ENCODE data around the gene PAPPA2.

The PAPPA2 gene

GRCh38 chr1:176767714-176768136 lies 304.8 kb downstream of the PAPPA2 start:
- DNase-seq (ENCODE audit: low read depth), result no peak

GRCh38 chr1:176768532-176768931 lies 305.6 kb downstream of the PAPPA2 start:
- no peak for DNase-seq (ENCODE audit: low read depth)

- no peak for DNase-seq (ENCODE audit: low read depth)
Observed at GRCh38 chr1:176770066-176770465, 307.1 kb downstream of the PAPPA2 start.

DNA sequence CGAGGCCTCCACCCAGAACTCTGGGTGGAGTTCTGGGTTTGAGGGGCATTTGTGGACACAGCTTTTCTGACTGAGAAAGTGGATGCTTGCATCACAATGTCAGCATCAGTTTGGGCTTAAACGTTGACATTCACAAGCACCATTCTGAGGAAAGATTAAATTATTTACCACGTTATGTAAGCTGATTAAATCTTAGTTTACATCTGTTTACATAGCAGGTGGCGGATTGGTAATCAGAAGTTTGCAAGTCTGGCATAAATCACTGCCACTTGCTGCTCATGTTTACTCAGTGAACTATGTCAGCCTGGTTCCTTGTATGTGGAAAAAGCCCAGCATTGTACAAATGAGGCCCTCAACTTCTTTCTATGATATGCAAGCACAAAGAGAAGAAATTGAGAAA lies 310.1 kb downstream of the PAPPA2 start:
- DNase-seq (ENCODE audit: low read depth), result no peak

GRCh38 chr1:176774224-176774623 lies 311.2 kb downstream of the PAPPA2 start:
- no peak for DNase-seq (ENCODE audit: low read depth)

GRCh38 chr1:176775378-176775777 lies 312.4 kb downstream of the PAPPA2 start:
- no peak for DNase-seq (ENCODE audit: low read depth)

GRCh38 chr1:176775996-176776395 lies 313.0 kb downstream of the PAPPA2 start:
- no peak for DNase-seq (ENCODE audit: low read depth)

GRCh38 chr1:176778056-176778455 lies 315.1 kb downstream of the PAPPA2 start:
- no peak for DNase-seq (ENCODE audit: low read depth)

DNA sequence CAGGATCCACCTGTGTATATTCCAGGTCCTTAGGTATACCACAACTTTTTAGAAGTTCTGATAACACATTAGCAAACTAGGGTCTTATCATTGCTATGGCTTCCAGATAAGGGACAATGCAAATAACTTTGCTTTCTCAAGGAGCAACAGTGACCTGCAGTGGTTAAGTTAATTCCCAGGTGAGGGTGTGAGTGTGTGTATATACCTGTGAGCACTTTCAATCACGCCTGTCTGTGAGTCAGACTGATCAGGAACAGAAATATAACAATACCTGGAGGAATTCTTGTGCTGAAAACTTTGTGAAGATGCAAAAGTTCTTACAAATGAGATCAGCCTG lies 317.0 kb downstream of the PAPPA2 start:
- no peak for DNase-seq (ENCODE audit: low read depth)

DNA sequence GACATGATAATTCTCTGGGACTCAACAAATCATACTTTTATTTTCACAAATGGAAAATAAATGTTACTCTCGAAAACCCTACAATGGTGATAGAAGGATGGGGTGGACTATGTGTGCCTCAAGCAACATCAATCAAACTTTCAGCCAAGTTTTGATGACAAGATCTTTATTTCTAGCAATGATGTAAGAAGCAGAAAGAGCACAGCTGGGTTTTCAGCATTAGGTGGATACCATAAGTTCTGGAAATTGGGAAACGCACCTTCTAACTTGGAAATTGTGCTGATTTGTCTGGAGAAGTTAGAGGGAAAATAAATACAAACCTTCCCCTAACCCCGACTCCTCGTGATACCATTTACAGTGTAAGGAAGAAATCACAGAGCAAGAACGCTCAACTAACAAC lies 320.3 kb downstream of the PAPPA2 start:
- DNase-seq (ENCODE audit: low read depth), result no peak

DNA sequence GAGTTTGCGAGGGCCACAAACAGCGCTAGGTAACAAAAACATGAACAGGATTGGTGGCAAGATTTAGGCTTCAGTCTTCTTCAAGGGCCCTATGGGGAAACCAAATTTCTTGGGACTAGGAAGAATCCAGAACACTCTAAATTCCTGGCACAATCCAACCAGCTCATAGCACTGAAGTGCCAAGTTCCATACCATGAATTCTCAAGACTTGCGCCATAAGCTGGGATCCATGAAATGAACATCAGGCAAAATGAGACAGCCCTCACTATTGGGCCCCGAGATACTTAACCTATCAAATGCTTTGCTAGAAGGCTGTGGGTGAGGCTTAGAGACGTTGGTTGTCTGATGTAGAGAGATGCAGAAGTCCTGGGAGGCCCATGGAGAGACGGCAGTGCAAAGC lies 322.1 kb downstream of the PAPPA2 start:
- DNase-seq (ENCODE audit: low read depth), result no peak

DNA sequence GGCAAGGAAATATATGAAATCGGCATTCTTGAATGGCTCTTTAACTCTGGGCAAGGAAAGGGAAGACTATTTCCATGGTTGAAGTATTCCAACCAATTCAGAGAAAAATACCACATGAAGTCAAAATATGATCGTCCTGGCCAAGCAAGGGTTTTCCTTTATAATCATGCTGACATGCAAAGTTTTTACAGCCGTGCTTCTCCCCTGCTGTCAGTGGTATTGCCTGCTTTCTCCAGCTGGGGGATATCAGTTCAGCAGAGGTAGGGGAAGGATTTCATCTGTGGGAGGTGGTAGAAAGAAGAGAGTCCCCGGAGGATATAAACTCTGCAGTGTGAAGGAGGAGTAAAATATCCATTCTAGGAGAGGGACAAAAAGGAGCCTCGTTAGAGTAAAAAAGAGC lies 322.8 kb downstream of the PAPPA2 start:
- DNase-seq (ENCODE audit: low read depth), result no peak

GRCh38 chr1:176786274-176786673 lies 323.3 kb downstream of the PAPPA2 start:
- no peak for DNase-seq (ENCODE audit: low read depth)

DNA sequence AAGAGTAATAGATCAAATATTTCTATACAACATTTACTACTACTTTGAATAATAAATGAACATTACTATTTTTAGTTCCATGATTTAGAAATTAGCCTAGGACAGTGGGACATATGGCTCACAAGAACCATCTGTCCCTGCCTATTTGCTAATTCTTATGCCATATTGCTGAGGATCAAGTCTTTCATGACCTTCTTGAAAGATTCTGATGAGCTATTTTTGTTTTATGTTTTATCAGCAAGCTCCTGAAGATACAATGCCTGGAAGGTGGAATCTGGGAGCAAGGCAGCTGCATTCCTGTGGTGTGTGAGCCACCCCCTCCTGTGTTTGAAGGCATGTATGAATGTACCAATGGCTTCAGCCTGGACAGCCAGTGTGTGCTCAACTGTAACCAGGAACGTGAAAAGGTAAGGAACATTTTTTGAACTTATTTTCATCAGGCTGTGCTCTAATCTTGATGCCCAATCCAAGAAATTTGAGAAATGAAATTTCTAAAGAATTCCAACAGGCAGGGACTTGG lies 326.7 kb downstream of the PAPPA2 start:
- no peak for DNase-seq (ENCODE audit: low read depth)

DNA sequence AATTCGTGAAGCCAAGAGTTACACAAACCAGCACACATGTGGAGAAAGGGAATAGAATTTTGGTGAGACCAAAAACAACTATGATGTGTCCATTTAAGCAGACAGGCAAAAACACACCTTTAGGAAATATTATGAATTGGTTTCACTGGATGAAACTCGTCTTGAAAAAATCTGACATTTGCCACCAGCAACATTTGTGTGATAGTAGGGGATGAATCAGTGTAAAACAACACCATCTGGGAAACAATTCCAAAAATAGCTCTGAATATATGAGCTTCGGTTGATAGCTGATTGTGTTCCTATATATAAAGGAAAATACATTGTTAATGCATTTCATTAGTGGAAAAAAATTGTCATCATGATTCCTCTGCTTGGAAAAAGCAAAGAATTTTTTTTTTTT lies 327.8 kb downstream of the PAPPA2 start:
- DNase-seq (ENCODE audit: low read depth), result no peak

DNA sequence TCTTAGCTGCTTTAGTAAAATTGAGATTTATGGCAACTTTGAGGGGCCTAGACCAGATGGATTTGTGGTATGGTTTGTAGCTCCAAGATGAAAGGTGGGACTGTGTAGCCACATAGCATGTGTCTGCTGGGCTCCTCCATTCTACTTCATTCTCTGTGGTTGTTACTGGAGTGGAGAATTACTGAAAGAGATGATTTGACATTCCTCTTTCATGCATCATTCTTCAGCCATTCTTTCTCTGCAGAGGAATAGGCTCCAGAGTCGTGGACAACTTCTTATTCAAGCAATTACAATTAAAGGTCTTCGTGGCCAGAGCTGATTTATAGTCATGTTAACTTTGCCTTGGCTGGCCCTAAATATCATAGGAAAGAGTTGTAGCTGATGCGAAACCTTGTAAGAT lies 328.9 kb downstream of the PAPPA2 start:
- no peak for DNase-seq (ENCODE audit: low read depth)

- DNase-seq (ENCODE audit: low read depth), result no peak
Observed at GRCh38 chr1:176794897-176795508, 332.0 kb downstream of the PAPPA2 start.

DNA sequence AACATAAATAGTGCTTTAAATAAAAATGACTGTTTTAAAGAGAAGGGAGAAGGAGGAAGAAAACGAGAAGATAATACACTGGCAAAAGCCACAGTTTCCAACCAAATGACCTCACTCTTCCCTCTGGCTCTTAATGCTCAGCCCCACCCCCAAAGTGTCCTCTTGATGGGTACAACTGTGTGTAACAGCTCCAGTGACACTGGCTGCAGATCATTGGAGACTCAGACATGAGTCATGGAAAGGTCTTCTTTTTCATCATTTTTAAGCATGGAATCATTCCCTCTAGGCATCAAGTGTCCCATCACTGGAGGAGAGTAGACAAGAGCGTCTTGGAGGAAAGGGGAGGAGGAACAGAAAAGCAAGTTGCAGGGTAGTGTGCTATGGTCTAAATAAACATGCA lies 333.0 kb downstream of the PAPPA2 start:
- no peak for DNase-seq (ENCODE audit: low read depth)

GRCh38 chr1:176796583-176796982 lies 333.6 kb downstream of the PAPPA2 start:
- DNase-seq (ENCODE audit: low read depth), result no peak

DNA sequence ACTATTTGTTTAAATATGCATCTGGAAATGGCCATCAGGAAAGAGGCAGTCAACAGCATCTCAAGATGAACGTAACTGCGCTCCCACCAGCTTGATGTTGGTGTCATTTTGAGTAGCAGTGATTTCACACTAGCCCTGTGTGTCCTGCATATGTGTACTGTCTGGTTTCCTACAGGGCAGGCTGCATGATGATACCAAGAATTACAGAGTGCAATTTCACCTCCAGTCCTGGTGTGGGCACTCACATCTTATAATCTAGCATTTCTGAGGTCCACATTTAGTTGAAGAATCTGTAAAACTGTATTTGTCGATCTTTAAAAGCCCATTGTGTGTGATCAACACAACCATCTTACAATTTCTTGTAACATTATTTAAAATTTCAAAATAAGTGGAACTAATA lies 336.4 kb downstream of the PAPPA2 start:
- DNase-seq (ENCODE audit: low read depth), result no peak

- DNase-seq (ENCODE audit: low read depth), result no peak
Observed at GRCh38 chr1:176800978-176801513, 338.1 kb downstream of the PAPPA2 start.

DNA sequence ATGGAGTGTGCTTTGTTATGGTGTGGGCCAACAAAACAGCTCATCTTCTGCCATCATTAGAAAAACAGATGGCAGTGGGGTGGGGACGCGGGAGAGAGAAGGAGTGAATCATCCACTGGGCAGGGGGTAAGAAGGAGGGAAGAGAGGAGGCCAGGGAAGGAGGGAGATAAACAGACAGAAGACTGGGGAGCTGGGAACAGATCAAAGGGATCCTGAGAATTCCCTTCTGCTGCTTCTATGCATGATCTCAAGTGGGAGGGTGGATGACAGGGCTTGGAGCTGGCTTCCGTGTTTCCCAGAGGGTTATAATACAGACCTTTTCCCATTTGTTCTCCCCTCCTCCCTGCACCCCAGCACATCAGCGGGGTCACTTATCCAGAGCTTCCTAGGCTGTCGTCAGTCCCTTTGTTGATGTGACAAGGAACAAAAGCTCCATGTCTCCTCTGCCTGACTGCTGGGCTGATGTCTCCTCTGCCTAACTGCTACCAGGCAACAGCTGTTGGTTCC lies 338.6 kb downstream of the PAPPA2 start:
- no peak for DNase-seq (ENCODE audit: low read depth)

- DNase-seq (ENCODE audit: low read depth), result no peak
Observed at GRCh38 chr1:176802316-176802715, 339.3 kb downstream of the PAPPA2 start.

DNA sequence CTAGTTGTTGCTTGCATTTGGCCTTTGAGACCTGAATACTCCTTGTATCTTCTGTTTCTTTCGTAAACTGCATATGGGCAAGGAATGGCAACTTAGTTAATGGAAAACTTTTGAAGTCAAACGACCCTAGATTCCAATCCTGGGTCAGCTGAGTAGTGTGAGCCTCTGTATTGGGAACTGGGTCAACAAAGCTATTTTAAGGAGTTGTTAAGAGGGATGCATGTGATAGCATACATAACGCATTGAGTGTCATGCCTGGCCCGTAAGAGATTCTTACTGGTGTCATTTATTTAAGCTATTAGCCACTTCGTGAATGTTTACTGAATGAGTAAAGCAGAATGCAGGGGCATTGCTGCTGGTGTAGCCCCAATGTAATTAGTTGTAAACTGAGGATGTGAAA lies 340.1 kb downstream of the PAPPA2 start:
- DNase-seq (ENCODE audit: low read depth), result no peak

Measured in activated T-cell treated with anti-CD3 and anti-CD28 coated beads for 24 hours (primary cell).